OCI-M1 (cell line): Measurements from ENCODE around the gene SLCO3A1.

ENCODE experiments used
- DNase-seq: peaks from one replicate; lab custom pipeline; 2025; lab: John Stamatoyannopoulos, UW

SLCO3A1 gene

DNA sequence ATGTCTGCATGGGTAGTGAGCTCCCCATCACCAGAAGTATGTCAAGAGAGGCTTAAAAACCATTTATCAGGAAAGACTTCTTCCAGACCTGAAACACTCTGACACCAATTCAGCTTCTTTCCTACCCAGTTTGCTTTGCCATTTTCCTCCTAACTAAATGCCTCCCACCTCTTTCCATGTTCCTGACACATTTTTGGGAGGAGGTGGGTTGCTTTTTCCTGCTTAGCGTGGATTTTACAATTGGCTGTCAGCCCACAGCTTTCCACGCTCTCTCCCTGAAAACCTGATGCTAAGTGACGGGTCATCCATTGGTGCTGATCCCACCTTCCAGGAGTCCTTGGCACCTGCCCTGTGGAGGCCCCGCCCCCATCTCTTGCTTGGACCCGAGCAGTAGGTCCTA lies 275.3 kb downstream of the SLCO3A1 start:
- DNase-seq, result no peak

DNA sequence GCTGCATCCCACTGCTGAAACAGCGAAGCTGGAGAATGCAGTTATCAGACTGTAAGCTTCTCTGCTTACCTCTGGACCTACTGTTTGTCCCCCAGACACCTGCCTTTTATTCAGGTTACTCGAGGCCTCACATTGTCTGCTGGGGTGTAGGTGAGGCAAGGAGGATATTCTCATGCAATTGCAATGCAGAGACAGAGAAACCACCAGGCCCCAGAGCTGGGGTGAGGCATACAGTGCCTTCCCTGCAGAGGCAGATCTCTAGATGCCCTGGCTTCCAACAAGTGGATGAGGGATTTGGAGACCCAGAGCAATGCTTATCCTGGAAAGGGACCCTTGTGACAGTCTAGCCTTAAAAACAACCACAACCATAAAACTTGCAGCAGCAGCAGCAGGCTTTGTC lies 276.7 kb downstream of the SLCO3A1 start:
- no peak for DNase-seq

GRCh38 chr15:92130906-92131305 lies 277.4 kb downstream of the SLCO3A1 start:
- no peak for DNase-seq

DNA sequence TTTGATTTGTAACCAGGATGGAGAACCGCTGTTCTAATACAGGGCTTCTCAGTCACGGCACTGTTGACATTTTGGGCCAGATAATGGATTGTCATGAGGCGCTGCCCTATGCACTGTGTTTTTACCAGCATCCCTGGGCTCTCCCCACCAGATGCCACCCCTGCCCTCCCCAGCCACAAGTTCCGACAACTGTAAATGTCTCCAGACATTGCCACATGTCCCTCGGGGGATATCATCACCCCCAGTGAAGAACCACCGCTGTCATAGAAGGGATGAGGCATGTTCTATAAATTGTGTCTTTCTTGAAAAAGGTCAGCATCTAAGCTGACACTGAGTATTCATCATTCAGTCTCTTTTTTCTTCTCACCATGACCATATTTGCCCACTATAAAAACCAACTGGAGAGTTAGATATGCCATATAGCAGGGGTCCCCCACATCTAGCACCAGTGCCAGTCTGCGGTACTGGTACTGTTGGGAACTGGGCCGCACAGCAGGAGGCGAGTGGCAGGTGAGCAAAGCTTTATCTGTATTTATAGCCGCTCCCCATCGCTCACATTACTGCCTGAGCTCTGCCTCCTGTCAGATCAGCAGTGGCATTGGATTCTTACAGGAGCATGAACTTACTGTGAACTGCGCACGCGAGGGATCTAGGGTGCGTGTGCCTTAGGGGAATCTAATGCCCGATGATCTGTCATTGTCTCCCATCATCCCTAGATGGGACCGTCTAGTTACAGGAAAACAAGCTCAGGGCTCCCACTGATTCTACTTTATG lies 279.7 kb downstream of the SLCO3A1 start:
- no peak for DNase-seq

- DNase-seq, result peak; percentile 24
Measured at GRCh38 chr15:92140796-92141195, 287.3 kb downstream of the SLCO3A1 start.

DNA sequence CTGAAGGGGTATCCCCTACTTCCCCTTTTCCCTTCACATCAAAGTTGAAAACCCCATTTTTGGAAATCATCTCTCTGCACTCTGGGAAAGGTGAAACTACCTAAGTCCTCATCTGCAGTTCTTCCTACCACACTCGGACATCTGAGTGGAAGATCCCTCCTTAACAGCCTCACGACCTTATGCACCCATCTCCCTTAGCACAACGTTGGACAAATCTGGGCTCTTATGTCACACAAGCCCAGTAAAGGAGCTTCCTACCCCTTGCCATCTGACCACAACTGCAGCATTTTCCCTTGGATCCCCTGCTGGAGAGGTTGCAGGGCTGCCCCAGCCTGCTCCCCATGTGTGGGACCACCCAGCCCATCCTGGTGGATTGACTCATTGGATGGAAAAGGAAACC lies 288.1 kb downstream of the SLCO3A1 start:
- no peak for DNase-seq

DNA sequence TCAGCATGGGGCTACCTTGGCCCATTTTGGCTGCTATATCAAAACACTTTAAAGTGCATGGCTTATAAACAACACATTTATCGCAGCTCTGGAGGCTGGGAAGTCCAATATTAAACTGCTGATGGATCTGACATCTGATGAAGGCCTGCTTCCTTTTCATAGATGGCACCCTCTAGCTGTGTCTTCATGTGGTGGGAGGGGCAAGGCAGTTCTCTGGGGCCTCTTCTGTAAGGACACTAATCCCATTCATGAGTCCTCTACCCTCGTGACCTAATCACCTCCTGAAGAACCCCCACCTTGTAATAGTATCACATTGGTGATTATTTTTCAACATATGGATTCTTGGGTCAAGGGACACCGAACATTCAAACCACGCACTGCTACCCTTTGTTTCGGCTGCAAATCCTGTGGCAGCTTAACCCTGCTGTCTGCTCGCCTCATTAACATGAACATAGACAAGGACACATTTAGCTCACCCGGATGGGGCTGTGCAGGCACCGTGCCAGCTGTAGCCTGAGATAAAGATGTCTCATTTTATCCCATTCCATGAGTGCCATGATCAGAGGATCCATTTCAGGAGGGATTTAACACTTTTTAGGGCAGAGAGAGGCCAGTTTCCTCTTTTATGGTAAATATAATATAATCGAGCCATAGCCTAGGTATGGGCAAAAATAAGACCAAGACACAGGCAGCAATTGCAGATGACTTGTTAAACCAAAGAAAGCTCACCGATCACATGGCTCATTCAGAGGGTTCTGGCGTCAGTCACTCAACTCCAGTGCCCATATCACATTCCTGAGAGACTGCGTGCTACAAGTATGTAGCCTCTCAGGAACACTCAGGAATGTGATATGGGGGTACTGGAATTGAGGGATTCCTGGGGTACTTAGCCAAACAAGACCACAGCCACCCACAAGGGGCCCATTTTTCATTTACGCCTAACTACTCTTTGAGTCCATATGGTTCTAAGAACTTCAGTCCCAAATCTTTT lies 289.0 kb downstream of the SLCO3A1 start:
- DNase-seq, result no peak

- DNase-seq, result no peak
Measured at GRCh38 chr15:92143765-92144164, 290.3 kb downstream of the SLCO3A1 start.

DNA sequence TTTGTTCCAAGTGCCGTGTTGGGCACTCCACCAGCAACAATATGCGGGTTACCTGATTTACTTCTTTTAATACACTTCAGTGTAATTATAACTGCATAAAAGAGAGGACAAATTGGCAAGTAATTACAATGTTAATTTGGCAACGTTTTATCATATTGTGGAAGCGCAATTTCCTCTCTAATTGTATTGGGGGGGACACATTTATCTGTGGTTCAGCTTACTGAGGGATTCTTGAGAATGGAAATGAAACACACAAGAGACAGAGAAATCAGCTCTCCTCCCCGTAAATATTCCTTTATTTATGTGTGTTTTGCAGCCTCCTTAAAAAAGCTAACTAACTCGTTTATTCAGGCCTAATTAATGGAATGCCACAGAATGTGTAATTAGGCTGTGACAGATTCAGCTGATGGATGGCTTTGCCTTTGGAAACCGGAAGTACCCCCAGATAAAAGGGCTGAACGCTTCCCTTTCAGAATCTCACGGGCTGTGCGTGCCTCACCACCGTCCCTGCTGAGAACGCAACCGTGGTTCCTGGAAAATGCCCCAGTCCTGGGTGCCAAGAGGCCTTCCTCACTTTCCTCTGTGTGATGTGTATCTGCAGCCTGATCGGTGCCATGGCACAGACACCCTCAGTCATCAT lies 293.1 kb downstream of the SLCO3A1 start:
- no peak for DNase-seq

DNA sequence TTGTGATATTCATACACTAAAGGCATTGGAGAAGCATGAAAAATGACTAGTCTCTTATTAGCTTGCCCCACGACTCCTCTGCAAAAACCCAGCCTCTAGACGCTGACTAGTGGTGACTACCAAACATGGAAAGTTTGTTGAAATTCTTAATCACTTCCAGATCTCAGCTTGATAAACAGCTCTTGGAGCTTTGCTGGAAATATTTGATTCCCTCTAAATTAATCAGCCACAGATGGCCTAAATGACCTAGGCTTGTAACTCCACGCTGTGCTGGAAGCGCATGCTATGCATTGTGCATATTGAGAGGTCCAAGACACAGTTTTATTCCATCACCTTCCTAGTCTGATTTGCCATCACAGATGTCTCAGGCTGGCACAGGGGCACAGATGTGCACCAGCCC lies 295.5 kb downstream of the SLCO3A1 start:
- no peak for DNase-seq

DNA sequence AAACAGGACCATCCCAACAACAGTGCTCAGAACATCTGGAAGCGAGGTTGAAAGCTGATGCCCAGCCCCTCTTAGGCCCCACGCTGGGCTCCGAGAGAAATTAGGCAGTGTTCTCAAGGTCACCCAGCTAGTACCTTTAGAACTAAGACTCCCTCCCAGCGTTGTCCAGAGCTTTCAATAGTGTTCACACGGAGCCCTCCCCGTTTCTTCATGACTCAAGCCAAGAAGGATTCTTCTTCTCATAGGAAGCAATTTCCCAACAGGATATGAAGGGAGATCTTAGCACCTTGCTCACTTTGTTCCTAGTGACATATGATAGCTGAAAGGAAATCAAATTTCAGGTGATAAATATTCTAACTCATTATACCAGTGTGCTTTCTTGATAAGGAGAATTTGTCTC lies 296.0 kb downstream of the SLCO3A1 start:
- DNase-seq, result no peak

DNA sequence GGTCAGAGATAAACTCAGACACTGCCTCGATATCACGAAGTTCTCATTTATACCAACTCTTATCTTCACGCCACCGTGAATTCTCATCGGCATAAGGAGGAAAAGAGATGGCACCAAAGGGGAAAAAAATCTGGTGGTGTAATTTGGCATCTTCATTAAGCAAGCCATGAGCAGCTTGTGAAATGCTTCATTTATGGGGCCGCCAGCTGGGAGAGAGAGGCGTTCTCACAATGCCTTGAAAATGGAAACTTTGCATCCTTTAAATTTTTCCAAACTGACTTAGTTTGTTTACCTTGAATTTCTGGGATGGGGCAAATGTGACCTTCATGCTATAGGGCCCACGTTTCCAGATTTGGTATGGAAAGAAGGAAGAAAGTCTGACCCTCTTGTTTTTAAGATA lies 297.7 kb downstream of the SLCO3A1 start:
- DNase-seq, result no peak

DNA sequence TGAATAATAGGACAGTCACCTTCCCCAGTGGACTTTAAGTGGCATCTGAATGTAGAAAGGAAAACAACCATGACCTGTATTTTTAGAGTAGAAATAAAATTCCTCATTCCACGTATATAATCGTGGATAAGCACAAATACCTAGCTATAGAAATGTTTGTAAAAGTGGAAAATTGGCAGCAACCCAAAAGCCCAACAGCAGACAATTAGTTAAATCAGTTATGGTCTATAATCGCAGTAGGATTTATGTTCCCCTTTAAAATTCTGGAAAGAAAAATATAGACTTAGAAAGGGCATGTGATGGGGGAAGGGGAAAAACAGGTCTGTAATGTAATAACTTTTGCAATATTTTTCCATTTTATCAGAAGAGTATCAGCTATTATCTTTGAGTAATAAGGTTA lies 298.2 kb downstream of the SLCO3A1 start:
- no peak for DNase-seq

- DNase-seq, result no peak
Measured at GRCh38 chr15:92152983-92153382, 299.5 kb downstream of the SLCO3A1 start.

- DNase-seq, result no peak
Measured at GRCh38 chr15:92153620-92154019, 300.1 kb downstream of the SLCO3A1 start.

DNA sequence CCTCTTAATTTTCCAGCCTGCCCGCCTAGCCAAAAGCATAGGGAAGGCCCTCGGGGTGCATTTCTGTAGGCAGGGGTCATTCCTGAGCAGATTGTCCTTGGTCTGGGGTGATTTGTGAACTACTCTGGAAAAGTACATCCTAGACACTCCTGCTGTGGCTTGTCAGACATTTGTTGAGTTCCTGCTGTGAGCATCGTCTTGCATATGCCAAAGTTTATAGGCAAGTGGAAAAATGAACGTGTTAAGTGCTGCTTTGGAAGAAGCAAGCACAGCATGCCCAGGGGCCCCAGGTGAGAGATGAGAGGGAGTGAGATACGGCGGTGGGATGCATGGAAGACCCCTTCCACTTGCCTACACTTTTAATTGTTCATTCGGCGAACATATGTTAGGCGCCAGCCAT lies 302.4 kb downstream of the SLCO3A1 start:
- DNase-seq, result no peak

- DNase-seq, result no peak
Measured at GRCh38 chr15:92157666-92158298, 304.3 kb downstream of the SLCO3A1 start.

DNA sequence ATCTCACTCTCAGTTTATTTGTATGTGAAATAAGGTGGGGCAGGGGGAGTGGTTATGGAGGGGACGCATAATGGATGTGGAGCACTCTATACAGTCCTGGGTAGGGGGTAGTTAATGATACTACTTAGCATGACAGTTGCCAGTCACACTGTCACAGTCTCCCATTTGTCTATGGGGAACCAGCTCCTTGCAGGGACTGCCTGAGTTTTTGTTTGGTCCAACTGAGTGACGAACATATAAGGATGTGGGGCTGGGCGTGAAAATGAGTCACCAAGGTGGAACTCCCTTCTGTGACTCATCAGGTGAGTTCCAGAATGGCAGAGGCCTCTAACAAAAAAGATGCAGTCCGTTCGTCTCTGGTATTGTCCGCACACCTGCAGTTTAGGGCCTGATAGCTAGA lies 304.9 kb downstream of the SLCO3A1 start:
- DNase-seq, result no peak

DNA sequence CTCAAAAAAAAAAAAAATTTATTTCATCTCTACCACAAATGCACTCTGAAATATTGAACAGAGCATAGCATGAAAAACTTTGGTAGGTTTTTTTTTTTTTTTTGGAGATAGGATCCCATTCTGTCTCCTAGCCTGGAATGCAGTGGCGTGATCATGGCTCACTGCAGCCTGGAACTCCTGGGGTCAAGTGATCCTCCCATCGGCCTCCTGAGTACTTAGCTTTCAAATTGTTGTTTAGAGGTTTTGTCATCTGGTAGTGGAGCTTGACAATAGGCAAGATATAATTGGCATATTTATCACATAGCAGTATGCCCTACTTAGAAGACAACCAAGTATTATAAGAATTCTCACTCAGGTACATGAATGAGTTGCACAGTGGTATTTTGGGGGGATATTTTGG lies 306.0 kb downstream of the SLCO3A1 start:
- DNase-seq, result no peak

GRCh38 chr15:92159906-92160841 lies 306.7 kb downstream of the SLCO3A1 start:
- DNase-seq, result no peak
